Middle frontal gyrus (tissue), 1 donor: Measurements from ENCODE around the gene NEAT1.
A peak's percentile ranks its signal among the peaks of the same experiment; 100 is the strongest.

Source experiments
- DNase-seq: peaks from one replicate; pipeline ENCODE4 v3.0.0-alpha.2; 2015; ENCODE audit warnings: low spot score; ENCODE audit errors: extremely low spot score

The NEAT1 gene

DNA sequence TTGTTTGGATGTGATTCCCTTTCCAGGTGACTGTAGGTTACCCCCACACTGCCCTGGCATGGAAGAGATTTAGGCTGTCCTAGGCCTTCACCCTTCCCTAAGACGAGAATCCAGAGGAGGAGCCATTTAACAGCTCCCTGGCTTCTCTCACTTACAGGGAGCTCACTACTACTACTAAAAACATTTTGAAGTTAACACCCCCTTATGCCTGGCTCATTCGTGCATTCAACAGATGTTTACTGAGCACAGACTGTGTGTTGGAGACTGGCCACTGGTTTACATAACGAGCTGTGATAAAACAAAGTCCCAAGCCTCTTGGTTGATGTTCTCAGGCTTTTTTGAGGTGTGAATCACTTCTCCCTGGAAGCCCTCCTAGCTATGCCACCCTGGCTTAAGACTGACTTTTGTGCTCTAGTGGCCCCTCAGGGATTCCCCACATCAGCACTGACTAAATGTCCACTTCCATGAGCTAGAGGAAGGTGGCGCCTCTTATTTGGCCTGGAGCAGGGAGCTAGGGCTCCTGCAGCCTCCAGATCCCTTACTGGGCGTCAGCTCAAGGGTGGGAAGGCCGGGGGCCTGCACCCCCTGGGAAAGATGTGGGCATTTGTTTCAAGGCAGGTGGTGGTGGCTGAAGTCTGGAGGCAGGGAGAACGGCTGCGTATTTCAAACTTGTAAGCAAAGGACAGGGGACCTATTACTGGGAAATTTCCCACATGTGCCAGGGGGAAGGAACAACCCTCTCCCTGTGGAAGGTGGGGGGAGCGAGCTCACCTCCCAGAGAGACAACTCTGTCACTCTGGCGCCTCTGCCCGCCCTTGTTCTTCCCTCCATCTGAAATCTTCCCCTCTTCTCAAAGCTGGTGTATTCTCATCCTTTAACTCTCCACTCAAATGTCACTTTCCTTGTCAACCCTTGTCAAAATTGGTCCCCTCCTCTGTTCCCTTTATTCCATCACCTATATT lies 56.9 kb downstream of the NEAT1 start:
- no peak for DNase-seq

DNA sequence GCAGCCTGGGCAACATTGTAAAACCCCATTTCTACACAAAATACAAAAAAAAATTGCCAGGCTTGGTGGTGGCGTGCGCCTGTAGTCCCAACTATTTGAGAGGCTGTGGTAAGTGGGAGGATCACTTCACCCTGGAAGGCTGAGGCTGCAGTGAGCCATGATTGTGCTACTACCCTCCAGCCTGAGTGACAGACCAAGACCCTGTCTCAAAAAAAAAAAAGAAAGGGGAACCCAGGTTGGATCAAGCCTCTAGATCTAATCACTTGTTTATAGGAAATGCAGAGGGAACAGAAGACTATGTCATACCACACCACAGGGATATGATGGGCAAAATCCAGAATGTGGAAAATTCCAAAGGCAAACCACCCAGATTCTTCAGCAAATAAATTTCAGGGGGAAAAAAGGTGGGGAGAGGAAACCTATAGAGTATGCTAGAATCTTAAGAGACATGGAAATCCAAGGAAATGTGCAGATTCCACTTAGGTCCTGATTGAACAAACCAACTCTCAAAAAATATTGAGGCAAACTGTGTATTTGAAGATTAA lies 59.8 kb downstream of the NEAT1 start:
- DNase-seq = no peak

- no peak for DNase-seq
Measured at GRCh38 chr11:65485920-65486219, 63.3 kb downstream of the NEAT1 start.

DNA sequence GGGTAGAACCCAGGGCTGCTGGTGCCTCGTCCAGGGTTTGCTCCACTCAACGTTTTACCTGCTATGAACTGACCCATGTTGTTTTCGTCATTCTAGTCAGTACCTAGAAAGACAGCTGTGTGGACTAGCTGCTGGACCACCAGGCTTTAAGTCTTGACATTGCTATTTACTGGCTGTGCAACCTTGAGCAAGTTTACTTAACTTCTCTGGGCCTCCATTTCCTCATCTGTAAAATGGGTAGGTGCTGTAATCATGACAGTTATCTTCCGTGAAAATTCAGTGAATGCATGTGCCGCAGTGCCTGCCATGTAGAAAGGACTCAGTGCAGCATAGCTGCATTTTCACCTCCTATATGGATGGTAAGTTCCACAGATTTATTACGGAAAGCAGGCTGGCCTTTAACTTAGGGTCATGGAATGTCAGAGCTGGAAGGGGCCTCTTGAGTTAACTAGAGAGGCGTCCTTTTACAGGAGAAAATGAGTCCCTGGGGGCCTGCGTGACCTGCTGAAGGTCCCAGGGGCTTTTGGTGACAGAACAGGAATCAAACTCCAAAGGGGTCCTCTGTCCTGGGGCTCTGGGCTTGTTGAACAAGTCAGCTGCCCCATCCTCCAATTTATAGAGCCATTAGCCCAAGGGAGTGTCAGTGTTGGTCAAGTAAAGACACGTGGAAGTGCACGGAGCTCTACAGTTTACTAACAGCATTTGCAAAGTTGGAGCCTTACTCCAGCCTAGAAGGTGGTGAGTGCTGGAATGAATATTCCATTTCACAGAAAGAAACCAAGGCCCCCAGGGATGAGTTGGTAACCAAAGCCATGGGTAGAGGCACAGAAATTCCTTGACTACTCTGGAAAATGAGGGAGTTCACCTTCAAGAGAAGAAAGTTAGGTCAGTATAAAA lies 64.2 kb downstream of the NEAT1 start:
- no peak for DNase-seq

- peak; percentile 100 for DNase-seq
Measured at GRCh38 chr11:65487467-65488272, 65.1 kb downstream of the NEAT1 start.

DNA sequence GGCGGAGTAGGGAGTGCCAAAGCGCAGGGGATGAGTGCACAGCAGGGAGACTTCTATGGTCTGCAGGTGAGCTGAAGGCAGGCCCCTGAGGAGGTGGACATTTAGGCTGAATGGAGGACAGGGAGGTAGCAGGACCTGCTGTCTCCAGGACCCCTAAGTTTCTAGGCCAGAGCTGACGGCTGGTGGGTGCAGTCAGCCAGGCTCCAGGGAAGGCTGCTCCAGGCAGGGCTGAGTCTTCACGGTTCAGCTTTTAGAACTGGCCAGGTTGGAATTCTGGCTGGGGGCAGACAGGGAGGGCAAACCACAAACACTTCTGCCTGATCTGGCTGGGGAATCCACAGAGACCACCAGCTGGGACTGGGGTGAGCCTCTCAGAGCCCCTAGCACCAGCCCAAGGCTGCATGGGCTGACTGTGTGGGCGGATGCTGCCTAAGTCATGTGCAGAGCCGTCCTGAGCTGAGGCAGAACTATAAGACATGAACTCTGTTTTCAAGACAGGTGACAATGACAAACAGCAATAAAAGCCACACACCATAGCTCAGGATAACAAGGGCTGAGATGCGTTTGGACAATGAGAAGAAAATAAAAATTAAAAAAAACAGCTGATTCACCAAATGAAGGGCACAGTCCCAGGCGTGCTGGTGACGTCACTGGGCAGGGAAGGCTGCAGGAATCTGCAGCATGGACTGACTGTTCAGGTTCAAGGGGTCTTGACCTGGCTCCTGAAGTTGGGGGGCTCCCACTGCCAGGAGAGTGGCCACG lies 65.9 kb downstream of the NEAT1 start:
- no peak for DNase-seq

DNA sequence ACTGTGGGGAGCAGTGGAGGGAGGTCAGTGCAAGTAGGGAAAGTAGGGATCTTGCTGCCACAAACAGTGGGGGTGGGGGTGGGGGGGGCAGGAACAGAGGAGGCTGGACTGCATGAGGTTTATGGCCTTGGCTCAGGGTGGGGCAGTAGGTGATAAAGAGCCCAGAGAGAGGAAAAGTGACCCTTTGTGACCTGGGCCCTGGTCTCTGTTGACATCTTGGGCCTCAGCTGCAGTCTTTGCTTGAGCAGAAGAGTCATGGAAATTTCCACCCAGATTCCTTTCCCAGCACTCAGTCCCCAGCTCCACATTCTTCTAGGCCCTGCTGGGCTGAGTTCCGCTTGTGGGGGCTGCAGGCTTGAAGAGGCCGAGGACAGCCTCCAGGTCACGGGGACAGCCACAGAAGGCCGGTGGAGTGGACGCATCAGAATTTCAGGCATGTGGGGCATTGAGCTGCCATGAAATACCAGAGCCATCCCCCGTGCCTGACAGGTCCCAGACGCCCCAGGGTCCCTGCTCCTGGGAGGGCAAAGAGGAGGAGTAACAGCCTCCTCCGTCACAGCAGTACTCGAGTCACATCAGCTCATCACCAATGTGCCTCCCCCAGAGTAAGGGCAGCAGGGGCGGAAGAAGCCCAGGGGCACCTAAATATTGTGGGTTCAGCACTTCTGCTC lies 66.6 kb downstream of the NEAT1 start:
- no peak for DNase-seq

DNA sequence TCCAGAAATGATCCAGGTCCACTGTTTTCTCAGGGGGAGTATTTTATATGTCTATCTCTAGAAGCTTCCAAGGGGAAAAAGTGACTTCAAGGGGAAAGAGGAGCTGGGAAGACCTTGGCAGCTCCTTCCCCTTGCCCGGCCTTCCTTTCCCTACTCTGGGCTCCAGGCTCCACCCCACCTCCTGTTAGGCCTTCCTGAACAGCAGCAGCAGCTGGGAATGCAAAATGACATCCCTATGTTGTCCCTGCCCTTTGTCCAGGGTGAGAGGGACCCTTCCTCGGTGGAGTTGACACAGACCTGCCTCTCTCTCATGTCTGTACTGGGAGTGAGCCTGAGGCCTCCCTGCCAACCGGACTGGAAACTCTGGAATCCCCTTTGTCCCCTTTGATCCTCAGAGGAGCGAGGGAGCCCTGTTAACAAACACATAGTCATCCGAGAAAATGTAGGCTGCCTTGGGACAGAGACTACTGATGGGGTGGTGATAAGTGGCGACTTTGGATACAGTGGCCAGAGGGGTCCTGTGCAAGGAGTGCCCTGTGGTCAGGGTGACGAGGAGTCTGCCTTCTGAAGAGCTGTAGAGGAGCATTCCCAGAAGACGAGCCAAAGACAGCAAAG lies 67.2 kb downstream of the NEAT1 start:
- DNase-seq = no peak

- DNase-seq = no peak
Measured at GRCh38 chr11:65491163-65491465, 68.5 kb downstream of the NEAT1 start.

DNA sequence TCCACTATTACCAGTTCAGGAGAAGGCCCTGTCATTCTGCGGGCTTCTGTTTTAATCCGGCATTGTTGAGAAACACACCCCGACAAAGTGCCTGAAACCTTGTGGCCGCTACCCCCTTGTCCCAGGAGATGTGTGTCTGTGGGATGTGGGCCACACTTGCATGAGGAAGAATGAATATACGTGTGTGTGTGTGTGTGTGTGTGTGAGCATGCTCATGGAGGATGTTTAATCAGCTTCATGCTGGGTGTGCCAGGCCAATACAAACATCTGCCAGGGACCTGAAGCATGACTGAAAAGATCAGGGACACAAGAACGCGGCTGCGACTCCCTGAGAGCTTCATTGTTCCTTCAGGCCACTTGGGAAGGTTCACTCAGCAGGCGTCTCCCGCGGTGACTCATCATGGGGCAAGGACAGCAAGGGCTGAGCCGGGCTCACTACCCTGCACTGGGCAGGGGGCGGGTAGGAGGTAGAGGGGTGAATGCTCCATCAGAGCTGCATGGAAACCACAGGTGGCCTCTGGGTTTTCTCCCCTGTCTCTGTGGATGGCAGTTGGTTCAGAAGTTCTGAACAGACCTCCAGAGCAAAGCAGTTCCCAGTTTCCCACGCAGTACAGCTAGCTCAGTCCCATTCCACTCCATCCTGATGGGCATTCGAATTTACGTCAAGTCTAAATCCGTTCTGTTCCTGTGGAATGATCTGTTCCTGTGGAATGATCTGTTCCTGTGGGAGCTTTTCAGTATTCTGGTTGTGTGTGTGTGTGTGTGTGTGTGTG lies 69.2 kb downstream of the NEAT1 start:
- no peak for DNase-seq

- DNase-seq = no peak
Measured at GRCh38 chr11:65492387-65492636, 69.7 kb downstream of the NEAT1 start.

DNA sequence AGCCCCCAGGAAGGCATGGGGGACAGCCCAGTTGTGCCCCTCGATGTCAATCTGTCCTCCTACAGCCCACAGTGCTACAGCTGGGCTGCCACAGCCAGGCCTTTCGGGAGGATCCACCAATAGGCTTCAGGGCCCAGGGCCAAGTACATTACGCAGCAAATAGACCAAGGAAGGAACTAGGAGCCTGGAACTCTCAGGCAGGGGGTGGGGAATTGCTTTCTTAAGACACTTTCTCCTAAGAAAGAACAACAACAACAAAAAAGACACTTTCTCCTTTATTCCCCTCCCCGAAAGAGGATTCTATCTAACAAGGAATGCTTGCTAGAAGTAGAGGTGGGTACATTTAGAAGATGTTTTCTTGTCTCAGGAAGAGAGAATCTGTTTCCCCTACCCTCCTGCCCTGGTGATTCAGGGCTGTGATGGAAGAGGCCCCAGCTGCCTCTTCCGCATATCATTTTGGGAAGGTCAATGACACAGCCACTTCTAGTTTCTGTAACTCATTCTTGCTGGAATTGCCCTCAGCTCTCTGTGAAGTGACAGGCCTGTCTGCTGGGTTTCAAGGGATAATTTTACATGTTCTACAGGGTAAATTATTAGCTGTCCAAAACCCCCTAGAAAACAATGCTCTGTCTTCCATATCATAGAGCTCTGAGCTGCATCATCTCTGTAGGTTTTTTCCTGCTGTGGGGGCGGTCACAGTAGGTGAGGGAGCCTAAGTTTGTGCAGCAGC lies 70.2 kb downstream of the NEAT1 start:
- DNase-seq = peak; percentile 50

- DNase-seq = no peak
Measured at GRCh38 chr11:65493367-65494176, 71.0 kb downstream of the NEAT1 start.
